BE2C (cell line): ENCODE measurements around the gene TNNI3K.

Experiments
- DNase-seq: peaks from one replicate; pipeline ENCODE4 v3.0.0-alpha.2; 2020
- H3K27me3 ChIP-seq: fragments of 250-450 bp; sonication (Bioruptor Pico); 2 replicates; pipeline ENCODE4 v1.5.1; 2020; ENCODE audit warnings: mild to moderate bottlenecking
- H3K36me3 ChIP-seq: fragments of 250-450 bp; sonication (Bioruptor Pico); 2 replicates; pipeline ENCODE4 v1.5.1; 2020; ENCODE audit warnings: mild to moderate bottlenecking
- H3K4me1 ChIP-seq: fragments of 250-450 bp; sonication (Bioruptor Pico); 2 replicates; pipeline ENCODE4 v1.5.1; 2020
- H3K4me3 ChIP-seq: 2 replicates; pipeline ENCODE4 v1.5.1; 2011; ENCODE audit warnings: low read depth, low read length
- H3K9me3 ChIP-seq: fragments of 250-450 bp; sonication (Bioruptor Pico); 2 replicates; pipeline ENCODE4 v1.5.1; 2020
- CTCF ChIP-seq: IDR thresholded peaks from 2 replicates; pipeline ENCODE4 v1.5.1; 2012; ENCODE audit warnings: mild to moderate bottlenecking, low read depth, low read length

Gene TNNI3K

GRCh38 chr1:74340656-74341055 lies 105.5 kb downstream of the TNNI3K start:
- no peak overlapping the region for H3K4me3 ChIP-seq
- no peak for DNase-seq
- no peaks in the 10 kb centered on the region for H3K9me3 ChIP-seq
- H3K27me3 ChIP-seq, result no peaks in the 10 kb centered on the region
- H3K4me1 ChIP-seq, result peaks cover 8% of the 10 kb centered on the region
- no peak for TF ChIP-seq CTCF
- H3K36me3 ChIP-seq, result no peaks in the 10 kb centered on the region

- no peak for DNase-seq
- no peak for TF ChIP-seq CTCF
- no peaks in the 10 kb centered on the region for H3K9me3 ChIP-seq
- no peaks in the 10 kb centered on the region for H3K36me3 ChIP-seq
- H3K4me3 ChIP-seq, result no peak overlapping the region
- H3K4me1 ChIP-seq, result peaks cover 8% of the 10 kb centered on the region
- no peaks in the 10 kb centered on the region for H3K27me3 ChIP-seq
These were observed 106.6 kb downstream of the TNNI3K start for GRCh38 chr1:74341702-74342339.

- no peak for TF ChIP-seq CTCF
- no peaks in the 10 kb centered on the region for H3K36me3 ChIP-seq
- H3K9me3 ChIP-seq, result no peaks in the 10 kb centered on the region
- peaks cover 8% of the 10 kb centered on the region for H3K4me1 ChIP-seq
- no peaks in the 10 kb centered on the region for H3K27me3 ChIP-seq
- no peak overlapping the region for H3K4me3 ChIP-seq
- peak; percentile 80 for DNase-seq
These were observed 108.0 kb downstream of the TNNI3K start for GRCh38 chr1:74343216-74343615.

- Histone ChIP-seq H3K36me3 (no peaks in the 10 kb centered on the region), H3K4me3 (no peak overlapping the region), H3K27me3 (no peaks in the 10 kb centered on the region), H3K9me3 (no peaks in the 10 kb centered on the region), H3K4me1 (peaks cover 8% of the 10 kb centered on the region)
- no peak for DNase-seq
- TF ChIP-seq CTCF, result no peak
These were observed 109.2 kb downstream of the TNNI3K start for GRCh38 chr1:74344387-74344786.

- Histone ChIP-seq H3K27me3 (no peaks in the 10 kb centered on the region), H3K36me3 (no peaks in the 10 kb centered on the region), H3K4me3 (no peak overlapping the region), H3K9me3 (no peaks in the 10 kb centered on the region), H3K4me1 (no peaks in the 10 kb centered on the region)
- DNase-seq, result no peak
- TF ChIP-seq CTCF, result no peak
These were observed 121.3 kb downstream of the TNNI3K start for GRCh38 chr1:74356493-74356892.

GRCh38 chr1:74357150-74357549 lies 122.0 kb downstream of the TNNI3K start:
- DNase-seq, result no peak
- Histone ChIP-seq H3K9me3 (no peaks in the 10 kb centered on the region), H3K27me3 (no peaks in the 10 kb centered on the region), H3K4me1 (no peaks in the 10 kb centered on the region), H3K4me3 (no peak overlapping the region), H3K36me3 (no peaks in the 10 kb centered on the region)
- TF ChIP-seq CTCF, result no peak
